GM15510 (cell line): ENCODE data around the gene KLK14.

Experiments used
- POLR2A ChIP-seq: IDR thresholded peaks from 3 replicates; pipeline ENCODE4 v1.6.1; 2011; ENCODE audit warnings: borderline replicate concordance; ENCODE audit not compliant: insufficient read length; ENCODE audit errors: extremely low read depth

The KLK14 gene

DNA sequence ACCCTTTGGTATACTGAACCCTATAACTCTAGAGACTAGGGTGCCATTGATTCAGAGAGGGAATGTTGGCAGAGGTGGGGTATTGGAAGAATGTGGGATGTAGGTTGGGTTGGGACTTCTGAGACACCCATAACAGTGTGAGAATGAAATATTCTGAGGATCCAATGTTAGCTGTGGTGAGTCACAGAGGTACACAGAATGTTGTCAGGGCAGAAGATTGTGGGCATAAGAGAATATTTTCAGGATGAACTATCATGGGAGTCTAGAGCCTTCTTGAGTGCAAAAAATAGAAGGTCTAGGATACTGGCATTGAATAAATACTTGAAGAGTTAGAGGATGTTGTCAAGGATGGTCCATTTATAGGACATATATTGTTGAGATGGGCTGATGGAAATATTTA, 26.8 kb downstream of the KLK14 start:
- no peak for TF ChIP-seq POLR2A

DNA sequence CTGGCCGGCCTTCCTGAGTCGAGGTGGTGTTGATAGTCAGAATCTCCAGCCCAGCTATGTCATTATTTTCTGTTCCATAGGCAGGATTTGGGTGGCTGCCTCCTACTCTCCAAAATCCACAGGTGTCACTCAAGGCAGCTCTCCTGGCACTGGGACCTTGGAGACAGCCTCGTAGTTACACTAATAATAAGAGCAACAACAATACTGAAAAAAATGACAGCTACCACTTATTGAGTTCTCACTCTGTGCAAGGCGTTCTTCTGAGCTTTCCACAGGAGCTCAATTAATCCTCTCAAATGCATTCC, 35.7 kb downstream of the KLK14 start:
- no peak for TF ChIP-seq POLR2A

DNA sequence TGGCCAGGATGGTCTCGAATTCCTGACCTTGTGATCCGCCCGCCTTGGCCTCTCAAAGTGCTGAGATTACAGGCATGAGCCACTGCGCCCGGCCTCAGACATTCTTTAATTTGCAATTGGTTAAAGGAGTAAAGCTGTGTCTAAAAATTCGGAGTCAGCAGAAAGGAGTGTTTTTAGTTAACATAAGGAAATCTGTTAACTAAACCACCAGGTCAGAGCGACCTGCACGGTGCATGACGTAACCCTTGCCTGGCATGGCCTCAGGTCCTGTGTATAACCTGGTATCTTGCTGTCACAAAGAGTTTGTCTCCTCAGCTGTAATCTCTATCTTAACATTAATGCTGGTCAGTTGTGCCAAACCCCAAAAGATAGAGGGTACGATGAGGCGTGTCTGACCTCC, 38.4 kb downstream of the KLK14 start:
- no peak for TF ChIP-seq POLR2A

DNA sequence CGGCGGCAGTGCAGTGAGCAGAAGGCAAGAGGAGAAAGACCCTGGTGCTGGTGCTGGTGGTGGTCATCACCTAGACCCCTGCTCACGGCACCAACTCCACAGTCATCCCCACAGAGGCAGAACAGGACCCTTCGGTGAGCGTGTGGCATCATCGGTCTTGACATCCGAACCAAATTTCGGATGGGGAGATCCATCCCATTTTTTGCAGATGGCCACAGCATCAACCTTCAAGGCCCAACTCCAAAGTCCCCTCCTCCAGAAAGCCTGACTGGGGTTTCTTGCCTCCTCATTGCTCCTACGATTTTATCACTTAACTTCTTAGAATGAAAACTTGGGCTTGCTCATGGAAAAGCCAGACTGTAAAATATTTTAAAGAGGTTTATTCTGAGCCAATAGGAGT, 39.2 kb downstream of the KLK14 start:
- no peak for TF ChIP-seq POLR2A

DNA sequence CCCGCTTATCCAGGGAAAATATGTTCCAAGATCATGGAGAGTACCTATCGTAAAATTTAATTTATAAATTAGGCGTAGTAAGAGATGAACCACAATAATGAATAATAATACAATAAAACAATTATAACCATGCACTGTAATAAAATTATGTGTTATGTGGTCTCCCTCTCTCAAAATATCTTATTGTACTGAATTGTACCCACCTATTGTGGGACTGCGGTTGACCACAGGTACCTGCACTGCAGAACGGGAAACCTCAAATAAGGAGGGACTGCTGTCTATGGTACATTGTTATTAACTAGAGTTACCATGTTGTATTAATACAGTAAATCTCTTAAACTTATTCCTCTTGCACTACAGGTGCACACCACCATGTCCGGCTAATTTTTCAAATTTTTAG, 42.5 kb downstream of the KLK14 start:
- TF ChIP-seq POLR2A, result no peak

DNA sequence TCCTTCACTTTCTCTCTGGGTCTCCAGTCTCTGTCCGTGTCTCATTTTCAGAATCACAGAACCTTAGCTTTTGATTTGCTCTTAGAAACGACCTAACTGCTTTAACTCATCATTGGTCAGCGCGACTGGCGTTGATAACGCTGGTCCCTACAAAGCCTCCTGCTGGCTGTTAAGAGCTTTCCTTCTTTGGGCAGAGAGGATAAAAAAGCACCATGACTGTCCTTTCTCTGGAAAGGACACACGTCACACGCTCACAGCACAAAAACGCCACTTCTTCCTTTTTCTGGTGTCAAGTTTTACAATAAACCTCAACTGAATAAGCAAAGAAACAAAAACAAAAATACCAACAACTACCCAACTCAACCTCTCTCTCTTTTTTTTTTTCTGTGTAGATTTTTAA, 46.2 kb downstream of the KLK14 start:
- TF ChIP-seq POLR2A, result no peak

DNA sequence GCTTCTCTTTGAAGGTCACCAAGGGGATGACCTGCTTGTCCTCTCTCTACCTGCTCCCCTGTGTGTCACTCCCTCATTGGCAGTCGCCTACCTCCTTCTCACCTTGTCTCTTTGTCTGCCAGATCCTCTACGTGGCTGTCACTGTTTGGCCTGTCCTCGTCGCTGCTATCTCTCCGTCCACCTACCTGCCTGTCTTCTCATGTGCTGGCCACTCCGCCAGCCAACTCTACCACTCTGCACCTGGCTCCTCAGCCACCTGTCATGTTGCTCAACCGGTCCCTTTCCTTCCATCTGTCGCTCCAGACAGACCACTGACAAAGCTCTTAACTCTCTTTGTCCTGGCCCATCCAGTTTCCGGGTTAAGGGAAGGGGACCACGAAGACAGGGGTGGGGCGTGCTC, 48.0 kb downstream of the KLK14 start, which contains the start of gene KLK12:
KLK12 (minus strand) TSS at position 299 of the 400 bp plus-strand sequence. CDS start 381 bp downstream, outside the sequence.
- TF ChIP-seq POLR2A, result no peak

DNA sequence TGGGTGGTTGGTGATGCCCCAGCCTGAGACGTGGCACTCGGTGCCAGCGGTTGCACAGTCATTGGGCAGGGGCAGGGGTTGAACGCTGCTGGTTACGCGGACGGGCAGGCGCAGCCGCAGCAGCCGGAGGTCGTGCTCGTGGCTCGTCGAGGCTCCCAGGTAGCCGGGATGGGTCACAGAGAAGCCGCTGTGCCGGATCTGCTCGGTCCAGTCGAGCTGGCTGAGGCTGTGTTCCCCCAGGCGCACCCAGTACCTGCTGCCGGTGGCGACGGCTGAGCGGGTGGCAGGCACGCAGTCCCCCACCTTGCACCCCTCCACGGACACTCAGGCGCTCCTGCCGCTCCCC, 50.8 kb downstream of the KLK14 start:
- no peak for TF ChIP-seq POLR2A

DNA sequence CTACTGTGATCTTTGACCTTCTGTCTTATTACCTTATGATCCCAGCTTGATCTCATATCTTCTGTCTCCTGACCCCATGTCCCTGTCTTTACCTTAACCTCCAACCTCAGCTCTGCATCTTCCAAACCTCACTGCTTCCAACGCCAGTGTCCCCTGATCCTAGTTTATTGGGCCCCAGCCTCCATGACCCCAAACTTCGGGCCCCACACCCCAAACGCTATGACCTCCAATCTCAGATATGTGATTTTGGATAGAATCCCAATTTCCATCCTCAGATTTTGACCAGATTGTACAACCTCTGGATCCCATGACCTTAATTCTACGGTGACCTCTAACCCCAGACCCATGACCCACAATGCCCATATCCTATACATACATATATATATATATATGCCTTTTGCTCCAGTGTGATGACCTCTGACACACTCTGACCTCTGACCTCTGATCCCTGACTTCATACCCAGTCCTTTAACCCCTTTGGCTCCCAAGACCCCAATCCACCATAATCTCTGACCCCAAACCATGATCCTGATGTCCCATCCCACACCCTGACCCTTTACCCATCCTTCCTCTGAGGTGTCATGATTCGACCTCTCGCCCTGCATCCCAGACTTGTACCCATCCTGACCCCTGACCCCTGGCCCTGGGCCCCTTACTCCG, 51.3 kb downstream of the KLK14 start:
- TF ChIP-seq POLR2A, result no peak

DNA sequence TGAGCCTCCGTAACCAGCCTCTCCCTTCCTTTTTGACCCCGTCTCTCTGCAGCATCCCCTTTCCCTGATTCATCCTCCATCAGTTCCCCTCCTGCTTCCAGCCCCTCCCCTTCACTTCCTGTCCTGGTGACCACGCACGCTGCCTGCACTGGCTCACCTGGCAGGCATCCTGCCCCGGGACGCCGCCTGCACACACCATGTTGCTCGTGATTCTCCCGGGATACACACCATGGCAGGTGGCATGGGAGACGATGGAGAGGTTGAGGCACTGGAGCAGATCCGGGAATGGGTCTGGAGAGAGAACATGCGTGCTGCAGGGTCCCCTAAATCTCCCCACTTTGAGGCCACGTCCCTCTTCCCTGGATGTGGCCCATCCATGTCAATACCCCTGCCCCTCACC, 52.1 kb downstream of the KLK14 start:
- TF ChIP-seq POLR2A, result no peak

DNA sequence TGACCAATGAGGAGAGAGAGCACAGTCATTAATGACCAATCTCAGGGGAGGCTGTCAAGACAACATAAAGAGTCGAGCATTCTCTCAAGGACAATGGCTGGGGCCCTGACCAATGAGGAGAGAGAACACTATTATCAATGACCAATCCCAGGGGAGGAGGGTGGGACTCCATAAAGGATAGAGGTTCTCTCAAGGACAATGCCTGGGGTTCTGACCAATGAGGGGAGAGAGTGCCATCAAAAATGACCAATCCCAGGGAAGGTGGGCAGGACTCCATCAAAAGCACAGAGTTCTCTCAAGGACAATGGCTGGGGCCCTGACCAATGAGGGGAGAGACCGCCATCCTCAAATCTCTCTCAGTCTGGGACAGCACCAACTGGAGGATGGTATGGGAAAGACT, 53.0 kb downstream of the KLK14 start:
- no peak for TF ChIP-seq POLR2A
